ENCODE results near the gene MTX1. TPM values are rescaled to one million over a fixed set of nuclear protein-coding genes. Genes with fewer than 3 reads are reported as not detected.
"Not testable (repeated sequence)": the region's sequence is repeated elsewhere in the genome, so short reads cannot be mapped to it uniquely, and the experiment has no call there.

MTX1 gene
- total RNA-seq, 6 donors from 2014 or later = 23.0 to 68.4 (median 37.4) TPM

- DNase-seq = no peak
- Histone ChIP-seq H3K4me1 (peaks cover 18 to 36% (median 34%) of the 10 kb centered on the region in 4 donors), H3K4me3 (no peak overlapping the region), H3K36me3 (no peaks in the 10 kb centered on the region), H3K27me3 (no peaks in the 10 kb centered on the region), H3K9me3 (no peaks in the 10 kb centered on the region), H3K27ac (no peak overlapping the region)
- WGBS, 2 donors = 51 to 68% methylated on average over 7 of the region's 7 CpGs
- no peak for TF ChIP-seq POLR2A (IDR thresholded peaks at IDR 0.05)
- TF ChIP-seq, protein P1, sequence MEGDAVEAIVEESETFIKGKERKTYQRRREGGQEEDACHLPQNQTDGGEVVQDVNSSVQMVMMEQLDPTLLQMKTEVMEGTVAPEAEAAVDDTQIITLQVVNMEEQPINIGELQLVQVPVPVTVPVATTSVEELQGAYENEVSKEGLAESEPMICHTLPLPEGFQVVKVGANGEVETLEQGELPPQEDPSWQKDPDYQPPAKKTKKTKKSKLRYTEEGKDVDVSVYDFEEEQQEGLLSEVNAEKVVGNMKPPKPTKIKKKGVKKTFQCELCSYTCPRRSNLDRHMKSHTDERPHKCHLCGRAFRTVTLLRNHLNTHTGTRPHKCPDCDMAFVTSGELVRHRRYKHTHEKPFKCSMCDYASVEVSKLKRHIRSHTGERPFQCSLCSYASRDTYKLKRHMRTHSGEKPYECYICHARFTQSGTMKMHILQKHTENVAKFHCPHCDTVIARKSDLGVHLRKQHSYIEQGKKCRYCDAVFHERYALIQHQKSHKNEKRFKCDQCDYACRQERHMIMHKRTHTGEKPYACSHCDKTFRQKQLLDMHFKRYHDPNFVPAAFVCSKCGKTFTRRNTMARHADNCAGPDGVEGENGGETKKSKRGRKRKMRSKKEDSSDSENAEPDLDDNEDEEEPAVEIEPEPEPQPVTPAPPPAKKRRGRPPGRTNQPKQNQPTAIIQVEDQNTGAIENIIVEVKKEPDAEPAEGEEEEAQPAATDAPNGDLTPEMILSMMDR (IDR thresholded peaks at IDR 0.05) = no peak
- TF ChIP-seq EP300 (IDR thresholded peaks at IDR 0.05) = no peak
- no peak for ATAC-seq (ENCODE audit: low FRiP score in 2 of 2)
Observed at GRCh38 chr1:155223047-155223446, 14.6 kb downstream of the MTX1 start.

GRCh38 chr1:155225404-155225759, 16.9 kb downstream of the MTX1 start:
- Histone ChIP-seq H3K27ac (peak overlapping the region; percentile 26 to 49 (median 40)), H3K4me1 (peaks cover 20 to 31% (median 27%) of the 10 kb centered on the region in 4 donors)
- not testable (repeated sequence) for H3K9me3 ChIP-seq; H3K27me3 ChIP-seq; DNase-seq; ATAC-seq (ENCODE audit: low FRiP score in 2 of 2); H3K36me3 ChIP-seq; H3K4me3 ChIP-seq
- WGBS, 2 donors = 99% methylated on average over 8 of the region's 8 CpGs

GRCh38 chr1:155226188-155226909, 17.9 kb downstream of the MTX1 start:
- Histone ChIP-seq H3K36me3 (no peaks in the 10 kb centered on the region), H3K27me3 (no peaks in the 10 kb centered on the region), H3K9me3 (no peaks in the 10 kb centered on the region), H3K27ac (peak overlapping the region; percentile 70 to 86 (median 82)), H3K4me1 (peaks cover 20 to 31% (median 27%) of the 10 kb centered on the region in 4 donors), H3K4me3 (peak overlapping the region; percentile 30 to 63 (median 56))
- 0 to 2% methylated on average over 7 of the region's 7 CpGs for WGBS, 2 donors
- no peak for TF ChIP-seq EP300 (IDR thresholded peaks at IDR 0.05)
- TF ChIP-seq, protein P1 (IDR thresholded peaks at IDR 0.05) = peak; percentile 27 to 65 (median 52)
- peak; percentile 86 to 87 for DNase-seq
- peak; percentile 71 to 79 for ATAC-seq (ENCODE audit: low FRiP score in 2 of 2)

DNA sequence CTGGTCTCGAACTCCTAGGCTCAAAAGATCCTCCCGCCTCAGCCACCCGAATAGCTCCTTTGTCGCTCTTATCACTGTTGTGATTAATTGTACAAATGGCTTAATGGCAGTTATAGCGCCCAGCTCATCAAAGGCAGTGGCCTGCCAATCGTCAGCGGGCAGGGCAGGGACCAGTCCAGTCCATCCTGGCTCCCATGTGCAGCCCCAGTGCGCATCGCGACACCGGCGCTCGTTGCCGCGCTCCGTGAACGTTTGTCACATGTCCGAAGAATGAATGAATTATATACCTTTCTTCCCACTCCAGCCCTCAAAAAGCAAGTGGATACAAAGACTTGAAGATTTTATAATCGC, 18.4 kb downstream of the MTX1 start:
- H3K36me3 ChIP-seq = no peaks in the 10 kb centered on the region
- H3K27ac ChIP-seq = peak overlapping the region; percentile 70 to 86 (median 82)
- ATAC-seq (ENCODE audit: low FRiP score in 2 of 2) (peak; percentile 53 to 69), DNase-seq (peak; percentile 57 to 90)
- no peaks in the 10 kb centered on the region for H3K27me3 ChIP-seq
- H3K4me3 ChIP-seq = peak overlapping the region; percentile 30 to 63 (median 56)
- H3K4me1 ChIP-seq = peaks cover 20 to 31% (median 27%) of the 10 kb centered on the region in 4 donors
- H3K9me3 ChIP-seq = no peaks in the 10 kb centered on the region
- 0 to 1% methylated on average over 19 of the region's 19 CpGs for WGBS, 2 donors
- TF ChIP-seq EP300 (IDR thresholded peaks at IDR 0.05) (no peak), POLR2A (IDR thresholded peaks at IDR 0.05) (no peak), POLR2AphosphoS5 (IDR thresholded peaks at IDR 0.05) (no peak)
- TF ChIP-seq, protein P1 (IDR thresholded peaks at IDR 0.05) = no peak

DNA sequence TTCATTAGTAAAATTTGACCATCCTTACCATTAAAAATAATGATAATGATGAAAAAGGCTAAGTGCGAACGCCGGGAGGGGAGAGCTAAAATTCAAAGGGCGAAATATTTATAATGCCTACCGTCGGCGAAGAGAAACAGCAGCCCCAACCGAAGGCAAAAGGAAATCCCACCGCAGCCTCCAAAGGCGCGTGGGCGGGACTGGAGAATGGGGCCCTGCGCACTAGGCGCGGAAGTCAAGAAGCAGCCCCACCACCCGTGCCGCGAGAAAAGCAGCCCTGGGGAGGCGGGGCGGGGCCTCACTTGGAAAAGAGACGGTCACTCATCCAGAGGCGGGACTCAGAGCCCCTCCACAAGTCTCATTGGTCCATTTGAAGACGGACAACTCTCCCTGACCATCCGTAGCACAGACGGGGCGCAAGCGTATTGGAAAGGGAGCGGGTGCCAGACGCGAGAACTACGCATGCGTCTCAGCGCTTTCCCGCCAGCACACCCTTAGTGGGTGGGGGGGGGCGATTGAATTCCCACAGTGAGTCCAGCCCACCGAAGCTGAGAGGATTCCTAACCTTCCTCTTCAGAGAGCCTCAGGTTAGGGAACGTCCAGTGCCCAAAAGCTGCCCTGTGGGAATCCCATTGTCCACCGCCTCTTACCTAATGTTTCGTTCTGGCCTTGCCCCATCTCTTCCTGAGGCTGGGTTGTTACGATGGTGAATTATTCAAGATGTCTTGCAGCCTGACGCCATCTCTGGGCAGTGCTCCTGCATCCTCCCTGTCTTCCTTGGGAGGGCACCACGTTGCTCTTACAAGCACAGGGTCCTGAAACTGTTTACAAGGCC, 19.0 kb downstream of the MTX1 start:
- H3K27me3 ChIP-seq = no peaks in the 10 kb centered on the region
- ATAC-seq (ENCODE audit: low FRiP score in 2 of 2) (peak; percentile 98 to 99), DNase-seq (peak; percentile 95 to 99)
- H3K36me3 ChIP-seq = no peaks in the 10 kb centered on the region
- WGBS, 2 donors = 1% methylated on average over 30 to 42 of the region's 42 CpGs
- peak in 3 of 4 donors; percentile 50 to 83 (median 60) for TF ChIP-seq POLR2A (IDR thresholded peaks at IDR 0.05)
- TF ChIP-seq, protein P1 (IDR thresholded peaks at IDR 0.05) = peak in 1 of 6 experiments; percentile 14
- peak in 1 of 2 donors; percentile 78 for TF ChIP-seq POLR2AphosphoS5 (IDR thresholded peaks at IDR 0.05)
- no peak for TF ChIP-seq EP300 (IDR thresholded peaks at IDR 0.05)
- peak overlapping the region; percentile 30 to 63 (median 56) for H3K4me3 ChIP-seq
- H3K27ac ChIP-seq = peak overlapping the region; percentile 70 to 86 (median 82)
- H3K4me1 ChIP-seq = peaks cover 20 to 31% (median 27%) of the 10 kb centered on the region in 4 donors
- H3K9me3 ChIP-seq = no peaks in the 10 kb centered on the region

Data from upper lobe of left lung (tissue), 6 donors.